Measurements from ENCODE around the gene HLTF.

DNA sequence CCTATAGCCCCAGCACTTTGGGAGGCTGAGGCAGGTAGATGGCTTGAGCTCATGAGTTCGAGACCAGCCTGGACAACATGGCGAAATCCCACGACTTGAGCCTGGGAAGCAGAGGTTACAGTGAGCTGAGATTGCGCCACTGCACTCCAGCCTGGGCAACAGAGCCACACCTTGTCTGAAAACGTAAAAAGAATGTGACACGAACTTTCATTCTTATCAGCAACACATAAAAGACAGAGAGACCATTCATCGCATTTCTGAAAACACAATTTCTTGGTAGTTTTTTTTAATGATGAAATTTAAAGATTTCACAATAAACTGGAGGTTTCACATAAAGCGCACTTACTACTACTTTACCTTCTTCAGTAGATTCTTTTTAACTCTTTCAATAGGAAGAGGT lies 18.4 kb downstream of the HLTF start:
- TF ChIP-seq, protein P1, sequence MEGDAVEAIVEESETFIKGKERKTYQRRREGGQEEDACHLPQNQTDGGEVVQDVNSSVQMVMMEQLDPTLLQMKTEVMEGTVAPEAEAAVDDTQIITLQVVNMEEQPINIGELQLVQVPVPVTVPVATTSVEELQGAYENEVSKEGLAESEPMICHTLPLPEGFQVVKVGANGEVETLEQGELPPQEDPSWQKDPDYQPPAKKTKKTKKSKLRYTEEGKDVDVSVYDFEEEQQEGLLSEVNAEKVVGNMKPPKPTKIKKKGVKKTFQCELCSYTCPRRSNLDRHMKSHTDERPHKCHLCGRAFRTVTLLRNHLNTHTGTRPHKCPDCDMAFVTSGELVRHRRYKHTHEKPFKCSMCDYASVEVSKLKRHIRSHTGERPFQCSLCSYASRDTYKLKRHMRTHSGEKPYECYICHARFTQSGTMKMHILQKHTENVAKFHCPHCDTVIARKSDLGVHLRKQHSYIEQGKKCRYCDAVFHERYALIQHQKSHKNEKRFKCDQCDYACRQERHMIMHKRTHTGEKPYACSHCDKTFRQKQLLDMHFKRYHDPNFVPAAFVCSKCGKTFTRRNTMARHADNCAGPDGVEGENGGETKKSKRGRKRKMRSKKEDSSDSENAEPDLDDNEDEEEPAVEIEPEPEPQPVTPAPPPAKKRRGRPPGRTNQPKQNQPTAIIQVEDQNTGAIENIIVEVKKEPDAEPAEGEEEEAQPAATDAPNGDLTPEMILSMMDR (IDR thresholded peaks at IDR 0.05) = no peak
- no peak for TF ChIP-seq POLR2A (IDR thresholded peaks at IDR 0.05)
